Measurements from ENCODE around the gene CGA.

The CGA gene

GRCh38 chr6:87118054-87118453, 23.1 kb upstream of the CGA start:
- no peak overlapping the region for H3K4me2 ChIP-seq (ENCODE audit: low read length)
- no peak overlapping the region for H2BK12ac ChIP-seq (ENCODE audit: low read length)
- no peak overlapping the region for H4K91ac ChIP-seq (ENCODE audit: low read depth, low read length)
- H2BK120ac ChIP-seq (ENCODE audit: insufficient read depth, low read length, poor library complexity) = no peak overlapping the region
- H3K18ac ChIP-seq (ENCODE audit: low read length) = no peak overlapping the region
- no peaks in the 10 kb centered on the region for H3K79me1 ChIP-seq (ENCODE audit: low read length)
- no peaks in the 10 kb centered on the region for H3K36me3 ChIP-seq (ENCODE audit: control insufficient read depth in 1 of 2, insufficient read depth in 2 of 2, low read length in 2 of 2)
- no peak overlapping the region for H3K14ac ChIP-seq (ENCODE audit: low read length)
- no peak overlapping the region for H3K9ac ChIP-seq (ENCODE audit: low read length)
- no peak overlapping the region for H3K27ac ChIP-seq (ENCODE audit: low read depth, low read length)
- WGBS (ENCODE audit: extremely low coverage, insufficient coverage, insufficient read length) = no CpG with 5 or more reads among the region's 4 CpGs
- peak; percentile 69 to 84 for DNase-seq
- H2BK5ac ChIP-seq (ENCODE audit: low read depth, low read length, poor library complexity) = no peak overlapping the region
- H3K27me3 ChIP-seq (ENCODE audit: insufficient read depth, low read length) = no peaks in the 10 kb centered on the region
- no peak overlapping the region for H3K4me3 ChIP-seq (ENCODE audit: low read depth, low read length)
- H3K9me3 ChIP-seq (ENCODE audit: insufficient read depth, low read depth, low read length) = peaks cover 3% of the 10 kb centered on the region
- H3K23ac ChIP-seq (ENCODE audit: low read length) = no peak overlapping the region
- no peak overlapping the region for H2AK5ac ChIP-seq (ENCODE audit: low read length)
- H3K4me1 ChIP-seq (ENCODE audit: control insufficient read depth in 1 of 2, insufficient read depth in 2 of 2, low read length in 2 of 2) = no peaks in the 10 kb centered on the region
- no peak overlapping the region for H4K8ac ChIP-seq (ENCODE audit: low read depth, low read length)
- H4K12ac ChIP-seq (ENCODE audit: low read depth, low read length) = no peak overlapping the region
- H2AFZ ChIP-seq (ENCODE audit: insufficient read depth, low read length, poor library complexity) = no peak overlapping the region
- H3K4ac ChIP-seq (ENCODE audit: low read depth, low read length) = no peak overlapping the region
- no peaks in the 10 kb centered on the region for H3K79me2 ChIP-seq (ENCODE audit: control insufficient read depth, insufficient read depth, low read length, poor library complexity)

- no peaks in the 10 kb centered on the region for H3K36me3 ChIP-seq (ENCODE audit: control insufficient read depth in 1 of 2, insufficient read depth in 2 of 2, low read length in 2 of 2)
- H3K9me3 ChIP-seq (ENCODE audit: insufficient read depth, low read depth, low read length) = no peaks in the 10 kb centered on the region
- peak overlapping the region; percentile 14 for H4K91ac ChIP-seq (ENCODE audit: low read depth, low read length)
- H3K9ac ChIP-seq (ENCODE audit: low read length) = no peak overlapping the region
- no peak overlapping the region for H4K8ac ChIP-seq (ENCODE audit: low read depth, low read length)
- no peak overlapping the region for H2BK12ac ChIP-seq (ENCODE audit: low read length)
- H3K23ac ChIP-seq (ENCODE audit: low read length) = no peak overlapping the region
- H3K79me1 ChIP-seq (ENCODE audit: low read length) = no peaks in the 10 kb centered on the region
- H3K27me3 ChIP-seq (ENCODE audit: insufficient read depth, low read length) = no peaks in the 10 kb centered on the region
- no peak overlapping the region for H4K12ac ChIP-seq (ENCODE audit: low read depth, low read length)
- H3K18ac ChIP-seq (ENCODE audit: low read length) = no peak overlapping the region
- H2AFZ ChIP-seq (ENCODE audit: insufficient read depth, low read length, poor library complexity) = no peak overlapping the region
- no CpG with 5 or more reads among the region's 2 CpGs for WGBS (ENCODE audit: extremely low coverage, insufficient coverage, insufficient read length)
- H3K4me1 ChIP-seq (ENCODE audit: control insufficient read depth in 1 of 2, insufficient read depth in 2 of 2, low read length in 2 of 2) = no peaks in the 10 kb centered on the region
- H3K14ac ChIP-seq (ENCODE audit: low read length) = no peak overlapping the region
- no peak overlapping the region for H2AK5ac ChIP-seq (ENCODE audit: low read length)
- H3K4me2 ChIP-seq (ENCODE audit: low read length) = no peak overlapping the region
- H3K79me2 ChIP-seq (ENCODE audit: control insufficient read depth, insufficient read depth, low read length, poor library complexity) = no peaks in the 10 kb centered on the region
- DNase-seq = no peak
- no peak overlapping the region for H2BK5ac ChIP-seq (ENCODE audit: low read depth, low read length, poor library complexity)
- H3K4ac ChIP-seq (ENCODE audit: low read depth, low read length) = no peak overlapping the region
- H3K4me3 ChIP-seq (ENCODE audit: low read depth, low read length) = no peak overlapping the region
- no peak overlapping the region for H2BK120ac ChIP-seq (ENCODE audit: insufficient read depth, low read length, poor library complexity)
- no peak overlapping the region for H3K27ac ChIP-seq (ENCODE audit: low read depth, low read length)
These were observed 22.0 kb upstream of the CGA start for GRCh38 chr6:87116922-87117321.

GRCh38 chr6:87115402-87116135, 20.7 kb upstream of the CGA start:
- no peak overlapping the region for H3K18ac ChIP-seq (ENCODE audit: low read length)
- H3K4ac ChIP-seq (ENCODE audit: low read depth, low read length) = no peak overlapping the region
- H3K4me2 ChIP-seq (ENCODE audit: low read length) = no peak overlapping the region
- H2AK5ac ChIP-seq (ENCODE audit: low read length) = no peak overlapping the region
- no CpG with 5 or more reads among the region's 2 CpGs for WGBS (ENCODE audit: extremely low coverage, insufficient coverage, insufficient read length)
- H2BK5ac ChIP-seq (ENCODE audit: low read depth, low read length, poor library complexity) = no peak overlapping the region
- H4K91ac ChIP-seq (ENCODE audit: low read depth, low read length) = no peak overlapping the region
- DNase-seq = no peak
- no peak overlapping the region for H2BK12ac ChIP-seq (ENCODE audit: low read length)
- no peaks in the 10 kb centered on the region for H3K9me3 ChIP-seq (ENCODE audit: insufficient read depth, low read depth, low read length)
- no peak overlapping the region for H3K4me3 ChIP-seq (ENCODE audit: low read depth, low read length)
- H3K27ac ChIP-seq (ENCODE audit: low read depth, low read length) = no peak overlapping the region
- H3K4me1 ChIP-seq (ENCODE audit: control insufficient read depth in 1 of 2, insufficient read depth in 2 of 2, low read length in 2 of 2) = no peaks in the 10 kb centered on the region
- no peaks in the 10 kb centered on the region for H3K79me1 ChIP-seq (ENCODE audit: low read length)
- H4K8ac ChIP-seq (ENCODE audit: low read depth, low read length) = no peak overlapping the region
- H3K79me2 ChIP-seq (ENCODE audit: control insufficient read depth, insufficient read depth, low read length, poor library complexity) = no peaks in the 10 kb centered on the region
- no peaks in the 10 kb centered on the region for H3K36me3 ChIP-seq (ENCODE audit: control insufficient read depth in 1 of 2, insufficient read depth in 2 of 2, low read length in 2 of 2)
- H3K23ac ChIP-seq (ENCODE audit: low read length) = no peak overlapping the region
- H3K9ac ChIP-seq (ENCODE audit: low read length) = no peak overlapping the region
- no peak overlapping the region for H2AFZ ChIP-seq (ENCODE audit: insufficient read depth, low read length, poor library complexity)
- H2BK120ac ChIP-seq (ENCODE audit: insufficient read depth, low read length, poor library complexity) = no peak overlapping the region
- no peak overlapping the region for H3K14ac ChIP-seq (ENCODE audit: low read length)
- no peaks in the 10 kb centered on the region for H3K27me3 ChIP-seq (ENCODE audit: insufficient read depth, low read length)
- no peak overlapping the region for H4K12ac ChIP-seq (ENCODE audit: low read depth, low read length)

DNA sequence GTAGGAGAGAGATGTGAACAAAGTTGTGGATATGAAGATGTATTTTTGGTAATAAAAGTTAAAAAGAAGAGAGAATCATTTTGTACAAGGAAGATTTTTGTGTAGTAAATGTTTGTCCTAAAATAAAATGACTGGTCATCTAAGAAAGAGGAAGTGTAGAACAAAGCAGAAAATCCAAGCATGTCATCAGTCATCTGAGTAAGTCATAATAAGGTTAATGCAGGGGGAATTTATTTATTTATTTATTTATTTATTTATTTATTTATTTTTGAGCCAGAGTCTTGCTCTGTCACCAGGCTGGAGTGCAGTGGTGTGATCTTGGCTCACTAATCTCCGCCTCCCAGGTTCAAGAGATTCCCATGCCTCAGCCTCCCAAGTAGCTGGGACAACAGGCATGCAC, 15.7 kb upstream of the CGA start:
- Histone ChIP-seq H2BK120ac (ENCODE audit: insufficient read depth, low read length, poor library complexity) (no peak overlapping the region), H2BK12ac (ENCODE audit: low read length) (no peak overlapping the region), H3K79me2 (ENCODE audit: control insufficient read depth, insufficient read depth, low read length, poor library complexity) (no peaks in the 10 kb centered on the region), H3K79me1 (ENCODE audit: low read length) (no peaks in the 10 kb centered on the region), H3K27ac (ENCODE audit: low read depth, low read length) (no peak overlapping the region), H2AFZ (ENCODE audit: insufficient read depth, low read length, poor library complexity) (no peak overlapping the region), H4K91ac (ENCODE audit: low read depth, low read length) (no peak overlapping the region), H3K9ac (ENCODE audit: low read length) (no peak overlapping the region), H3K18ac (ENCODE audit: low read length) (no peak overlapping the region), H3K4me2 (ENCODE audit: low read length) (no peak overlapping the region), H3K4ac (ENCODE audit: low read depth, low read length) (no peak overlapping the region), H4K8ac (ENCODE audit: low read depth, low read length) (no peak overlapping the region), H3K14ac (ENCODE audit: low read length) (no peak overlapping the region), H3K27me3 (ENCODE audit: insufficient read depth, low read length) (no peaks in the 10 kb centered on the region), H2BK5ac (ENCODE audit: low read depth, low read length, poor library complexity) (no peak overlapping the region), H3K9me3 (ENCODE audit: insufficient read depth, low read depth, low read length) (no peaks in the 10 kb centered on the region), H4K12ac (ENCODE audit: low read depth, low read length) (no peak overlapping the region), H3K23ac (ENCODE audit: low read length) (no peak overlapping the region), H2AK5ac (ENCODE audit: low read length) (no peak overlapping the region), H3K36me3 (ENCODE audit: control insufficient read depth in 1 of 2, insufficient read depth in 2 of 2, low read length in 2 of 2) (no peaks in the 10 kb centered on the region), H3K4me3 (ENCODE audit: low read depth, low read length) (no peak overlapping the region), H3K4me1 (ENCODE audit: control insufficient read depth in 1 of 2, insufficient read depth in 2 of 2, low read length in 2 of 2) (no peaks in the 10 kb centered on the region)
- DNase-seq = no peak
- WGBS (ENCODE audit: extremely low coverage, insufficient coverage, insufficient read length) = no CpG with 5 or more reads among the region's 1 CpG
